ENCODE data around the gene VEPH1.

Gene VEPH1

DNA sequence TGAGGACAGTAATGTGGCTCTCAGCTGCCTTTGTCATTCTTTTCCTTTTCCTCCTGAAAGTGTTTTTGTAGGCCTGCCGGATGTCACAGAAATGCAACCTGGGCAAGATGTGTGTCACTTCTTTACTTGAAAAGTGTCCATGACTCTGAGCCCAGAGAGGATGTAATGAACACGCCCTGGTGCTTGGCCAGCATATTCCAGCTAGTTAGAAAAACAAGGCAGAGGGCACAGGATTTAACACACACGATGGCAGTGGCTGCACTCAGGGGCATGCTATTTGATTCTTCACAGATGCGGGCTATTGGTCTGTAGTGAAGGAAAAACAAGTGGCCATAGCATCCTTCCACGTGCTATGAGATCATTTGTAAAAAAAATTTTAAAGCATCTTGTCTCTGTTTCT, 96.8 kb downstream of the VEPH1 start:
- Histone ChIP-seq H3K27ac (ENCODE audit: low read depth, low read length) (no peak overlapping the region), H3K4me1 (ENCODE audit: control insufficient read depth, low read length) (no peaks in the 10 kb centered on the region), H3K4me3 (ENCODE audit: low read length) (no peak overlapping the region), H3F3A (ENCODE audit: control insufficient read depth, insufficient read depth) (no peaks in the 10 kb centered on the region), H3K9me2 (replicated peaks; ENCODE audit: control insufficient read depth, low read length) (no peaks in the 10 kb centered on the region), H4K20me1 (ENCODE audit: control insufficient read depth, insufficient read depth, low read depth, low read length) (no peaks in the 10 kb centered on the region), H3K36me3 (ENCODE audit: control insufficient read depth, low read length) (no peaks in the 10 kb centered on the region), H3K4me2 (ENCODE audit: low read length) (no peak overlapping the region), H3K27me3 (ENCODE audit: control insufficient read depth, low read length) (no peaks in the 10 kb centered on the region), H3K9me3 (ENCODE audit: control insufficient read depth, insufficient read depth, low read length) (no peaks in the 10 kb centered on the region), H3K79me2 (ENCODE audit: control insufficient read depth, low read length) (no peaks in the 10 kb centered on the region)
- TF ChIP-seq CTCF (IDR thresholded peaks at IDR 0.05; ENCODE audit: low read depth, low read length, poor library complexity, severe bottlenecking) (no peak), EZH2phosphoT487 (IDR thresholded peaks at IDR 0.05; ENCODE audit: borderline replicate concordance, low read length) (no peak)

- Histone ChIP-seq H4K20me1 (ENCODE audit: control insufficient read depth, insufficient read depth, low read depth, low read length) (no peaks in the 10 kb centered on the region), H3K27ac (ENCODE audit: low read depth, low read length) (no peak overlapping the region), H3K36me3 (ENCODE audit: control insufficient read depth, low read length) (no peaks in the 10 kb centered on the region), H3K9me2 (replicated peaks; ENCODE audit: control insufficient read depth, low read length) (no peaks in the 10 kb centered on the region), H3F3A (ENCODE audit: control insufficient read depth, insufficient read depth) (no peaks in the 10 kb centered on the region), H3K4me1 (ENCODE audit: control insufficient read depth, low read length) (no peaks in the 10 kb centered on the region), H3K4me3 (ENCODE audit: low read length) (no peak overlapping the region), H3K27me3 (ENCODE audit: control insufficient read depth, low read length) (no peaks in the 10 kb centered on the region), H3K9me3 (ENCODE audit: control insufficient read depth, insufficient read depth, low read length) (no peaks in the 10 kb centered on the region), H3K4me2 (ENCODE audit: low read length) (no peak overlapping the region), H3K79me2 (ENCODE audit: control insufficient read depth, low read length) (no peaks in the 10 kb centered on the region)
- TF ChIP-seq EZH2phosphoT487 (IDR thresholded peaks at IDR 0.05; ENCODE audit: borderline replicate concordance, low read length) (no peak), CTCF (IDR thresholded peaks at IDR 0.05; ENCODE audit: low read depth, low read length, poor library complexity, severe bottlenecking) (no peak)
These were observed 97.8 kb downstream of the VEPH1 start for GRCh38 chr3:157405457-157405856.

GRCh38 chr3:157404381-157404780, 98.8 kb downstream of the VEPH1 start:
- TF ChIP-seq EZH2phosphoT487 (IDR thresholded peaks at IDR 0.05; ENCODE audit: borderline replicate concordance, low read length): no peak
- TF ChIP-seq CTCF (IDR thresholded peaks at IDR 0.05; ENCODE audit: low read depth, low read length, poor library complexity, severe bottlenecking): no peak
- H3K9me2 ChIP-seq (replicated peaks; ENCODE audit: control insufficient read depth, low read length): no peaks in the 10 kb centered on the region
- no peak overlapping the region for H3K4me3 ChIP-seq (ENCODE audit: low read length)
- H3K36me3 ChIP-seq (ENCODE audit: control insufficient read depth, low read length): no peaks in the 10 kb centered on the region
- no peaks in the 10 kb centered on the region for H3K79me2 ChIP-seq (ENCODE audit: control insufficient read depth, low read length)
- no peaks in the 10 kb centered on the region for H3K4me1 ChIP-seq (ENCODE audit: control insufficient read depth, low read length)
- no peaks in the 10 kb centered on the region for H3F3A ChIP-seq (ENCODE audit: control insufficient read depth, insufficient read depth)
- no peak overlapping the region for H3K27ac ChIP-seq (ENCODE audit: low read depth, low read length)
- H3K4me2 ChIP-seq (ENCODE audit: low read length): no peak overlapping the region
- no peaks in the 10 kb centered on the region for H3K27me3 ChIP-seq (ENCODE audit: control insufficient read depth, low read length)
- no peaks in the 10 kb centered on the region for H3K9me3 ChIP-seq (ENCODE audit: control insufficient read depth, insufficient read depth, low read length)
- no peaks in the 10 kb centered on the region for H4K20me1 ChIP-seq (ENCODE audit: control insufficient read depth, insufficient read depth, low read depth, low read length)

DNA sequence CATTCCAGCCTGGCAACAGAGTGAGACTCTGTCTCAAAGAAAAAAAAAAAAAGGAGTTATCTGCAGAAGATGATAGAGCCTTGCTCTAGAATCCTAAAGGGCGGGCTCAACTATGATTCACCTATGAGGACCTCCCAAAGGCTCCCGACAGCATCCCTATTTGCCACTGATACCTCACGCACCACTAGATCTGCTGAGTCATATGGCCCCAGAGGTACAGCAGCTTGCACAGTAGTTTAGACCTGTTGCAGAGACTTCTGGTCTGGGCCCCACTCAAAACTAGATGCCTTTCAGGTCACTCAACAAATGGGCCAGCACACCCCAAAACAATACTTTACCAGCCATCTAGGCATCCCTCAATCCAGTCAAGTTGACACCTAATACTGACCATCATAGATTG, 104.6 kb downstream of the VEPH1 start:
- no peaks in the 10 kb centered on the region for H3F3A ChIP-seq (ENCODE audit: control insufficient read depth, insufficient read depth)
- H3K9me2 ChIP-seq (replicated peaks; ENCODE audit: control insufficient read depth, low read length): no peaks in the 10 kb centered on the region
- TF ChIP-seq EZH2phosphoT487 (IDR thresholded peaks at IDR 0.05; ENCODE audit: borderline replicate concordance, low read length) (no peak), CTCF (IDR thresholded peaks at IDR 0.05; ENCODE audit: low read depth, low read length, poor library complexity, severe bottlenecking) (no peak)
- H3K4me2 ChIP-seq (ENCODE audit: low read length): no peak overlapping the region
- no peaks in the 10 kb centered on the region for H3K27me3 ChIP-seq (ENCODE audit: control insufficient read depth, low read length)
- no peaks in the 10 kb centered on the region for H3K79me2 ChIP-seq (ENCODE audit: control insufficient read depth, low read length)
- H3K36me3 ChIP-seq (ENCODE audit: control insufficient read depth, low read length): no peaks in the 10 kb centered on the region
- H3K4me3 ChIP-seq (ENCODE audit: low read length): no peak overlapping the region
- H3K4me1 ChIP-seq (ENCODE audit: control insufficient read depth, low read length): no peaks in the 10 kb centered on the region
- H3K9me3 ChIP-seq (ENCODE audit: control insufficient read depth, insufficient read depth, low read length): no peaks in the 10 kb centered on the region
- no peaks in the 10 kb centered on the region for H4K20me1 ChIP-seq (ENCODE audit: control insufficient read depth, insufficient read depth, low read depth, low read length)
- no peak overlapping the region for H3K27ac ChIP-seq (ENCODE audit: low read depth, low read length)

Measured in DOHH2 (cell line).